SH-SY5Y (cell line): ENCODE data around the gene UNC79.

Source experiments
- GATA2 ChIP-seq: IDR thresholded peaks from 2 replicates; pipeline ENCODE4 v1.6.1; 2011; ENCODE audit warnings: mild to moderate bottlenecking, low read depth, low read length
- GATA3 ChIP-seq: IDR thresholded peaks from 2 replicates; pipeline ENCODE4 v1.6.1; 2011; ENCODE audit warnings: low read depth, mild to moderate bottlenecking, low read length, moderate library complexity

Gene UNC79

DNA sequence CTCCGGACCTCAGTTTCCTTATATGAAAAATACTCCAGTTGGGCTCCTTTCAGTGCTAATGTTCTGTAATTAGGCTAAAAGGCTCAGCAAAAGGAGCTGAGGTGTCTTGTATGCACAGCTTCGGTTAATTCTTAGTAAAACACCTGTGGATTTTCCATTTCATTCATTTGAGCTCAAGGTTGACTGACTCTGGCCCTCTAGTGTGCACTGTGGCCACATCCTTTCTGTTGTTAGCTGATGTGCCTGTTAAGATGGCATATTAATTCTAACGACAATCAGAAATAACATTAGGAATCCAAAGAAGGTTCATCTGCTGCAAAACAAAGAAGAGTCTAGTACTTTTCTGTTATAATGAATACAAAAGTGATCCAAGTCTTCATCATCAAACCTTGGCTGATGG is 45.6 kb downstream of the UNC79 start:
- TF ChIP-seq GATA2 (no peak), GATA3 (no peak)

DNA sequence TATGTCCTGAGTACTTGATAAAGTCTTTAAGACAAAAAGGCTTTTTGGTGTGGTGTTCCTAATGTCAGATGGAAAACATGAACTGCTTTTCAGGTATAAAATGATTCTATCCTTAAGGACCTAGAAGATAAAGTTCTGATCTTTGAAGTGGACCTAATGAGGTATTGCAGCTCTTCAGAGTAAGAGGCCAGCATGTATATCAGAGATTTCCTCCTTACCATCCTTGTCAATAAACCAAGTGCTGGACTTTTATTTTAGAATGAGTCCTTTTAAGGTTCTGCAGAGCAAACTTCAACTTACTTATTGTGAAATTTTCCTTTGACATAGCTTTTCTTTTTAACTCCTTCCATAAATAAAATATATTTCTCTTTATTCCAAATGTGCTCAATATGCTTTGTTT is 50.1 kb downstream of the UNC79 start:
- TF ChIP-seq GATA2 (no peak), GATA3 (no peak)

DNA sequence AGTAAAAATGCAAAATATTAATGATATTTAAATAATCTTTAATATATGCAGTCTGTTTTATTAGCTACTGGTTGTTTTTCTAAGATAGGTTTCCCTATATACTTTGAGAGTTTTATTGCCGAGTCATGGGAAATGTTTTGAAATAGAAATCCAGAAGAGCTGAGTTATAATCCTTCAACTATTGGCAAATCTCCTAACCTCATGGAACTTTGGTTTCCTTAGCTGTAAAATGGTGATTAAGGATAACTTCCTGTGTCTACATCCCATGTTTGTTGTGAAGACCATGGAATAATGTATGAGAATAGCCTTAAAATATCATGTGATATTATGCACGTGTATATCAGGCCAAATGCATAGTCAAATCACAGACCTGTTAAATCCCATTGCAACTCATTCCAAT is 51.0 kb downstream of the UNC79 start:
- TF ChIP-seq GATA3: no peak
- no peak for TF ChIP-seq GATA2

DNA sequence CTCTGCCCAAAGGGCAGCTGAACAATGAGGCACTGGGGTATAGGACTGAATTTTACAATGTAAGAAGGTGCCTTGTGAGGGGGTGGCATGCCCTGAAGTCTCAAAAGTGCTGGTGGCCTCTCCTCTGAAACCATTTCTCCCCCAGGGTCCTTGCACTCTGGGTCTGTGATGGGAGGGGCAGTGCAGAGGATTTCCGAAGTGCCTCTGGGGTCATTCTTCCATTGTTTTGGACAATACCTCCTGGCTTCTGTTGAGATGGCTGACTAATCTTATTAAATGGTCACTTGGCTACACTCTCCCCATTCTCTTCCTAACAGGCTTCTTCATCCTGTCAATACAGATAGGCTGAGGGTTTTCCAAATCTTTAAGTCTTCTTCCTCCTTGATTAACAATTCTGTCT is 59.3 kb downstream of the UNC79 start:
- no peak for TF ChIP-seq GATA3
- no peak for TF ChIP-seq GATA2

GRCh38 chr14:93493054-93493453 is 62.3 kb downstream of the UNC79 start:
- no peak for TF ChIP-seq GATA3
- no peak for TF ChIP-seq GATA2

GRCh38 chr14:93496856-93497741 is 66.4 kb downstream of the UNC79 start:
- TF ChIP-seq GATA2: peak; percentile 51
- no peak for TF ChIP-seq GATA3

- no peak for TF ChIP-seq GATA2
- TF ChIP-seq GATA3: no peak
These were observed 79.3 kb downstream of the UNC79 start for GRCh38 chr14:93510056-93510455.

DNA sequence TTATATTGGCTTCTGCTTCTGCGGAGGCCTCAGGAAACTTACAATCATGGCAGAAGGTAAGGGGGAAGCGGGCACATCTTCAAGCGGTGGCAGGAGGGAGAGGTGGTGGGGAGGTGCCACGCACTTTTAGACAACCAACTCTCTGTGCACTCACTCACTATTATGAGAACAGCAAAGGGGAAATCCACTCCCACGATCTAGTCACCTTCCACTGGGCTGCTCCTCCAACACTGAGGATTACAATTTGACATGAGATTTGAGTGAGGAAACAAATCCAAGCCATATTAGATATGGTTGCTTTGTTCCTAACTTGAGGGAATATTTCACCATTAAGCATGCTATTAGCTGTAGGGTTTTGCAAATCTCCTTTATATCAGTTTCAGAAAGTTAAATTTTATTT is 80.3 kb downstream of the UNC79 start:
- TF ChIP-seq GATA3: no peak
- TF ChIP-seq GATA2: no peak

GRCh38 chr14:93520053-93520607 is 89.4 kb downstream of the UNC79 start:
- no peak for TF ChIP-seq GATA3
- TF ChIP-seq GATA2: no peak

- no peak for TF ChIP-seq GATA2
- TF ChIP-seq GATA3: no peak
These were observed 91.5 kb downstream of the UNC79 start for GRCh38 chr14:93522221-93522620.

DNA sequence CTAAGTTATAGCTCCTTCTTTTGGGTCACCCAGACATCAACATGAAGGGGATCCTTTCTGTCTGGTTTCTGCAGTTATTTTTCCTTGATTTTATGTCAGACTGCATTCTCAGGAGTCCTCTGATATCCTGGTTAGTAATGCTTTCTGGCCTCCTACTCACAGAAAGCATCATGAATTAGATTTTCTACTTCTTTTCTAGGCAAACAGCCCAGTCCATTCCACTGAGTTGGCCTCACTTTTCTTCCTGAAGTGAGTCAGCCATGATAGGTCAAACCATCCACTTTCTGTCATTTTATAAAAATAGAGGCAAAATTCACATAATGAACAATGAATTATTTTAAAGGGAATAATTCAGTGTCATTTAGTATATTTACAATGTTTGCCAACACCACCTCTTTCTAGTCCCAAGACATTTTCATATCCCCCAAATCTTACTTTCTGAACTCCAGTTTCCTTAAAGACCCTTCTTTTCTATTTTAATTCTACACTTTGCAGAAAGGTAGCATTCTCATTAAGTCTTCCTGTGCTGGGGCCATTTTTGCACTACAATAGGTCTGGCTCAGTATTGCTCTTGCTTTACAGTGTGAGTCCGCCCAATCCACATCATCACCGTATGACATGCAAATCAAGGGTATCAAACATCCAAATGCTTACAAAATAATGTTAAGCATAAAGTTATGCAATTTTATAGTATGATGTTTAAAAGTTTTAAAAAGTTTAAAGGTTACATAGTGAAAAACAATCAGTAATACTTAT is 95.1 kb downstream of the UNC79 start:
- TF ChIP-seq GATA3: no peak
- TF ChIP-seq GATA2: no peak

GRCh38 chr14:93527203-93527607 is 96.5 kb downstream of the UNC79 start:
- TF ChIP-seq GATA2 (no peak), GATA3 (no peak)

DNA sequence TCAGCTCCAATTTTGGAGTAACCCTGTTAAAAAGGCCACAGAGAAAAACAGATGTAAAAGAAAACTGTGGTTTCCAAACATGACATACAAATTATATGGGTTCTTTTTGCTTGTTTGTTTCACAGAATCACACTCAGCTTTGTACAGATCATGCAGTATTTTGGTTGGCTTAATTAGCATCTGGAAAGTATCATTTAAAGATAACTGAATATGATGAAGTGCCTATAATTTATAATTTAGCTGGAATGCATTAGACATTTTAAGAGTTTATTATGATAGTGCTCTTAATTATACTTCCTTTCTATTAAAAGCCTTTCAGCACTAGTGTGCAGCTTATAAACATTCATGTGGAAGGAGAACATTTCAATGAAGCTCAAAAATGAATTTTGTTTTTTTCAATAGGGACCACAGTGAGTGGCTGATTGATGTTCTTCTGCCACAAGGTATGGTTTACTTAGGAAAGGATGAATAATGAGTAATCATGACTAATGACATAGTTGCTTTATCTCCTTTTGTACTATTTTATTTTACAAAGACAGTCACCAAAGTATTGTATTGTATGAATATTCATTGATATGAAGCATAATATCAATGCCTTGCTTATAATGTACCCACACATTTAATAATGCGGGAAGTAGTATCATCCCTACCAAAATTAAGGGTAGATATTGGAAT is 98.3 kb downstream of the UNC79 start:
- no peak for TF ChIP-seq GATA3
- no peak for TF ChIP-seq GATA2

GRCh38 chr14:93531644-93532043 is 100.9 kb downstream of the UNC79 start:
- TF ChIP-seq GATA3 (no peak), GATA2 (no peak)
